HCT116 (cell line): ENCODE results near the gene NDUFS6. TPM values are rescaled to one million over a fixed set of nuclear protein-coding genes. Genes with fewer than 3 reads are reported as not detected.

Experiments
- ATAC-seq: fragments of 200-7000 bp; cut with Tn5 transposase; 2 replicates; pipeline ENCODE4 v1.9.1; 2020; ENCODE audit warnings: mild to moderate bottlenecking, moderate library complexity
- BruUV-seq: library from RNA; stranded (reverse); fragments of 400-500 nt; replicated peaks from 2 replicates; lab custom pipeline; 2021; lab: Mats Ljungman, UMichigan
- CTCF ChIA-PET: fragments of 300-600 bp; sonication (Branson Sonifier 250); formaldehyde crosslinking; loops from one replicate; lab custom pipeline; 2021; ENCODE audit warnings: antibody characterized with exemption; lab: Charles Lee
- POLR2A ChIA-PET: fragments of 300-600, 350-600 bp; sonication (Branson Sonifier 250); formaldehyde crosslinking; loops from one replicate; lab custom pipeline; 2021; ENCODE audit warnings: antibody characterized with exemption; lab: Charles Lee
- RAD21 ChIA-PET, 2 experiments: fragments of 300-600 bp; sonication (Branson Sonifier 250); formaldehyde crosslinking; loops; one replicate each; lab custom pipeline; 2023; ENCODE audit warnings: low total read pairs in 2 of 2; ENCODE audit not compliant: uncharacterized antibody in 2 of 2, unreplicated experiment in 2 of 2, low non-redundant PET in 1 of 2; lab: Charles Lee
- DNase-seq: peaks from one replicate; pipeline ENCODE4 v3.0.0-alpha.2; 2010; ENCODE audit warnings: low read depth, low spot score
- H2AFZ ChIP-seq: fragments of 200-600 bp; shearing (Covaris generic), sonication (generic); 2 replicates; pipeline ENCODE4 v1.6.1; 2017; ENCODE audit warnings: low read depth, mixed run types, mixed read lengths, antibody characterized with exemption, low read length; ENCODE audit not compliant: poor library complexity, severe bottlenecking
- H3K27ac ChIP-seq: 2 replicates; pipeline ENCODE4 v1.5.1; 2012; ENCODE audit warnings: low read depth, low read length
- H3K27me3 ChIP-seq: fragments of 200-600 bp; sonication (generic); 2 replicates; pipeline ENCODE4 v1.6.1; 2016; ENCODE audit warnings: mixed run types, low read length, mixed read lengths; ENCODE audit not compliant: insufficient read depth
- H3K36me3 ChIP-seq, 2 experiments: fragments of 200-500 bp in 1 of 2; fragments of 200-600 bp in 1 of 2; sonication (Bioruptor generic) in 1 of 2; sonication (generic) in 1 of 2; 2 replicates each; pipeline versions ENCODE4 v1.5.1 to v1.6.1; 2014 to 2016; ENCODE audit warnings: low read length in 2 of 2, inconsistent platforms in 1 of 2, mixed read lengths in 1 of 2, mixed run types in 1 of 2; ENCODE audit not compliant: insufficient read depth in 2 of 2, control insufficient read depth in 1 of 2
- H3K4me1 ChIP-seq, 2 experiments: fragments of 200-600 bp in 1 of 2; sonication (generic) in 1 of 2; 2 replicates each; pipeline versions ENCODE4 v1.5.1 to v1.6.1; 2012 to 2017; ENCODE audit warnings: low read length in 2 of 2, inconsistent platforms in 1 of 2, mild to moderate bottlenecking in 1 of 2, mixed read lengths in 1 of 2, mixed run types in 1 of 2, moderate library complexity in 1 of 2; ENCODE audit not compliant: insufficient read depth in 2 of 2, control insufficient read depth in 1 of 2
- H3K4me2 ChIP-seq: fragments of 200-600 bp; sonication (generic); 2 replicates; pipeline ENCODE4 v1.6.1; 2017; ENCODE audit warnings: mixed run types, low read length, mixed read lengths
- H3K4me3 ChIP-seq, 2 experiments: fragments of 200-600 bp in 1 of 2; sonication (generic) in 1 of 2; replicated peaks in 1 of 2; 2 replicates each; pipeline ENCODE4 v1.5.1; 2011 to 2016; ENCODE audit warnings: low read length in 2 of 2, control low read depth in 1 of 2, low read depth in 1 of 2, mild to moderate bottlenecking in 1 of 2, mixed read lengths in 1 of 2, mixed run types in 1 of 2
- H3K79me2 ChIP-seq: fragments of 200-600 bp; sonication (generic); 2 replicates; pipeline ENCODE4 v1.6.1; 2017; ENCODE audit warnings: mild to moderate bottlenecking, mixed run types, low read length, moderate library complexity, mixed read lengths; ENCODE audit not compliant: insufficient read depth
- H3K9ac ChIP-seq: fragments of 200-600 bp; sonication (generic); 2 replicates; pipeline ENCODE4 v1.6.1; 2016; ENCODE audit warnings: low read length, mixed read lengths
- H3K9me2 ChIP-seq: fragments of 200-600 bp; sonication (generic), shearing (Covaris generic); 2 replicates; pipeline ENCODE4 v1.6.1; 2017; ENCODE audit warnings: mixed run types, mild to moderate bottlenecking, moderate library complexity; ENCODE audit not compliant: insufficient read depth
- H3K9me3 ChIP-seq, 2 experiments: fragments of 200-500 bp in 1 of 2; fragments of 200-600 bp in 1 of 2; sonication (Bioruptor generic) in 1 of 2; sonication (generic) in 1 of 2; 2 replicates each; pipeline ENCODE4 v1.6.1; 2014 to 2017; ENCODE audit warnings: low read length in 2 of 2, mixed read lengths in 2 of 2, inconsistent platforms in 1 of 2, low read depth in 1 of 2, mild to moderate bottlenecking in 1 of 2, mixed run types in 1 of 2, moderate library complexity in 1 of 2; ENCODE audit not compliant: control insufficient read depth in 1 of 2, insufficient read depth in 1 of 2
- H4K20me1 ChIP-seq: fragments of 200-600 bp; sonication (generic), shearing (Covaris generic); 2 replicates; pipeline ENCODE4 v1.6.1; 2017; ENCODE audit warnings: mixed run types, mild to moderate bottlenecking, moderate library complexity; ENCODE audit not compliant: insufficient read depth
- CBX3 ChIP-seq: IDR thresholded peaks from 2 replicates; pipeline ENCODE4 v1.6.1; 2012; ENCODE audit warnings: low read depth
- CEBPB ChIP-seq: IDR thresholded peaks from 2 replicates; pipeline ENCODE4 v1.6.1; 2012; ENCODE audit warnings: low read depth
- EZH2 ChIP-seq: fragments of 200-600 bp; sonication (generic); IDR thresholded peaks from 2 replicates; pipeline ENCODE4 v1.6.1; 2017; ENCODE audit warnings: antibody characterized with exemption, mixed run types
- EZH2phosphoT487 ChIP-seq: fragments of 200-600 bp; IDR thresholded peaks from 2 replicates; pipeline ENCODE4 v1.6.1; 2018; ENCODE audit warnings: antibody characterized with exemption, borderline replicate concordance
- SP1 ChIP-seq: IDR thresholded peaks from 2 replicates; pipeline ENCODE4 v1.6.1; 2012; ENCODE audit warnings: low read depth
- SRF ChIP-seq: IDR thresholded peaks from 2 replicates; pipeline ENCODE4 v1.6.1; 2012; ENCODE audit warnings: low read depth
- YY1 ChIP-seq: IDR thresholded peaks from 2 replicates; pipeline ENCODE4 v1.6.1; 2011; ENCODE audit warnings: low read length, low read depth, moderate library complexity, mild to moderate bottlenecking; ENCODE audit not compliant: insufficient replicate concordance; ENCODE audit errors: extremely low read depth
- intact Hi-C: fragments of 100-400 bp; cut with micrococcal nuclease; formaldehyde crosslinking; loops from 2 replicates; pipeline ENCODE4 v1.10.0; 2022
- total RNA-seq: library from RNA; stranded (reverse); gene quantifications from one replicate; pipeline ENCODE4 v1.2.1, GENCODE V29; 2021; ENCODE audit not compliant: unreplicated experiment
- TF ChIP-seq, protein P1 (sequence below): IDR thresholded peaks from 2 replicates; pipeline ENCODE4 v1.6.1; 2011; ENCODE audit warnings: mild to moderate bottlenecking, low read length, moderate library complexity; ENCODE audit not compliant: insufficient replicate concordance; ENCODE audit errors: extremely low read depth
- TF ChIP-seq, protein P2 (sequence below): IDR thresholded peaks from 2 replicates; pipeline ENCODE4 v1.6.1; 2012; ENCODE audit warnings: low read depth

Gene NDUFS6
- total RNA-seq, 1 experiment from 2014 or later, result 43.8 TPM

DNA sequence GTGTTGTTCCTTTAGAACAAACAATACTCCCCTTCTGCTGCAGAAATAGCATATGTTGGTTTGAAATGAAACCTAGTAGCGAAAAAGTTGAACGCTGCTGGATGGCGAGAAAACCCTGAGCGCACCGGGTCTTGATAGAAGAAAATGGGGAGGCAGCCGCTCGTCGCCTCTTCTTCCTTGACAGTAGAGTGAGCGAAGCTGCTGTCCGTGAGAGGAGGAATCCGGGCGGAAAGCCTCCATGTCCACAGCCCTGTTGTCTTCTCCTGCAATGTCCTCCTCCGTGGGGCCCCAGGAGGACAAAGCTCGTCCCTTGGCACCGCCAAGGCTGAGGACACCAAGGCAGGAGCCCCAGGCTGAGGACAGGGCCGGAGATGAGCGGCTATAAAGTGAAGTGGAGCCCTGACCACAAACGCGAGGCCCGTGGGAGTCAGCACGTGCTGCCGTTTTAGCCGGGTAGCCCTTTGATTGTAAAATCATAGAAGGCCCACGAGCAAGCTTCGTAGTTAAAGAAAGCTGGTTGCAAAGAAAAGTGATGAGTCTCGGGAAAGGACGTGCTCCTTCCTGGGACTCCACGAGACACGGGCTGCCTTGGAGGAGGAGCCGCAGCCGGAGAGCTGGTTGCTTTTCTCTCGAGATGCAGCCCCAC lies 37.1 kb upstream of the NDUFS6 start:
- Histone ChIP-seq H3K9me3 (no peaks in the 10 kb centered on the region), H3K4me1 (no peaks in the 10 kb centered on the region), H3K4me3 (no peak overlapping the region), H3K9ac (no peak overlapping the region), H3K36me3 (no peaks in the 10 kb centered on the region), H2AFZ (no peak overlapping the region), H3K79me2 (no peaks in the 10 kb centered on the region), H3K27ac (no peak overlapping the region), H4K20me1 (no peaks in the 10 kb centered on the region), H3K9me2 (no peaks in the 10 kb centered on the region), H3K27me3 (no peaks in the 10 kb centered on the region), H3K4me2 (no peak overlapping the region)
- POLR2A ChIA-PET, result no interaction called here
- TF ChIP-seq, protein P1, sequence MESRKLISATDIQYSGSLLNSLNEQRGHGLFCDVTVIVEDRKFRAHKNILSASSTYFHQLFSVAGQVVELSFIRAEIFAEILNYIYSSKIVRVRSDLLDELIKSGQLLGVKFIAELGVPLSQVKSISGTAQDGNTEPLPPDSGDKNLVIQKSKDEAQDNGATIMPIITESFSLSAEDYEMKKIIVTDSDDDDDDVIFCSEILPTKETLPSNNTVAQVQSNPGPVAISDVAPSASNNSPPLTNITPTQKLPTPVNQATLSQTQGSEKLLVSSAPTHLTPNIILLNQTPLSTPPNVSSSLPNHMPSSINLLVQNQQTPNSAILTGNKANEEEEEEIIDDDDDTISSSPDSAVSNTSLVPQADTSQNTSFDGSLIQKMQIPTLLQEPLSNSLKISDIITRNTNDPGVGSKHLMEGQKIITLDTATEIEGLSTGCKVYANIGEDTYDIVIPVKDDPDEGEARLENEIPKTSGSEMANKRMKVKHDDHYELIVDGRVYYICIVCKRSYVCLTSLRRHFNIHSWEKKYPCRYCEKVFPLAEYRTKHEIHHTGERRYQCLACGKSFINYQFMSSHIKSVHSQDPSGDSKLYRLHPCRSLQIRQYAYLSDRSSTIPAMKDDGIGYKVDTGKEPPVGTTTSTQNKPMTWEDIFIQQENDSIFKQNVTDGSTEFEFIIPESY, result no peak
- no peak for TF ChIP-seq CEBPB
- TF ChIP-seq SRF, result no peak
- TF ChIP-seq EZH2phosphoT487, result no peak
- TF ChIP-seq, protein P2, sequence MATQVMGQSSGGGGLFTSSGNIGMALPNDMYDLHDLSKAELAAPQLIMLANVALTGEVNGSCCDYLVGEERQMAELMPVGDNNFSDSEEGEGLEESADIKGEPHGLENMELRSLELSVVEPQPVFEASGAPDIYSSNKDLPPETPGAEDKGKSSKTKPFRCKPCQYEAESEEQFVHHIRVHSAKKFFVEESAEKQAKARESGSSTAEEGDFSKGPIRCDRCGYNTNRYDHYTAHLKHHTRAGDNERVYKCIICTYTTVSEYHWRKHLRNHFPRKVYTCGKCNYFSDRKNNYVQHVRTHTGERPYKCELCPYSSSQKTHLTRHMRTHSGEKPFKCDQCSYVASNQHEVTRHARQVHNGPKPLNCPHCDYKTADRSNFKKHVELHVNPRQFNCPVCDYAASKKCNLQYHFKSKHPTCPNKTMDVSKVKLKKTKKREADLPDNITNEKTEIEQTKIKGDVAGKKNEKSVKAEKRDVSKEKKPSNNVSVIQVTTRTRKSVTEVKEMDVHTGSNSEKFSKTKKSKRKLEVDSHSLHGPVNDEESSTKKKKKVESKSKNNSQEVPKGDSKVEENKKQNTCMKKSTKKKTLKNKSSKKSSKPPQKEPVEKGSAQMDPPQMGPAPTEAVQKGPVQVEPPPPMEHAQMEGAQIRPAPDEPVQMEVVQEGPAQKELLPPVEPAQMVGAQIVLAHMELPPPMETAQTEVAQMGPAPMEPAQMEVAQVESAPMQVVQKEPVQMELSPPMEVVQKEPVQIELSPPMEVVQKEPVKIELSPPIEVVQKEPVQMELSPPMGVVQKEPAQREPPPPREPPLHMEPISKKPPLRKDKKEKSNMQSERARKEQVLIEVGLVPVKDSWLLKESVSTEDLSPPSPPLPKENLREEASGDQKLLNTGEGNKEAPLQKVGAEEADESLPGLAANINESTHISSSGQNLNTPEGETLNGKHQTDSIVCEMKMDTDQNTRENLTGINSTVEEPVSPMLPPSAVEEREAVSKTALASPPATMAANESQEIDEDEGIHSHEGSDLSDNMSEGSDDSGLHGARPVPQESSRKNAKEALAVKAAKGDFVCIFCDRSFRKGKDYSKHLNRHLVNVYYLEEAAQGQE, result no peak
- no peak for TF ChIP-seq EZH2
- TF ChIP-seq YY1, result no peak
- TF ChIP-seq SP1, result no peak
- TF ChIP-seq CBX3, result no peak
- CTCF ChIA-PET, result interaction anchor here (0.8 to 1.8 kb wide), 10 partner anchors 9 to 402 kb away, joined by 3 to 9 read pairs (median 5); no protein-coding TSS in a partner anchor
- no TSS peak for BruUV-seq
- ATAC-seq (no peak), DNase-seq (no peak)
- RAD21 ChIA-PET, result interaction anchor here in 1 of 2 experiments (0.6 kb wide), 1 partner anchor 119 kb away, joined by 3 read pairs; no protein-coding TSS in a partner anchor
- intact Hi-C loops, result loop anchor here (1.0 to 2.0 kb wide), 3 partner anchors 253 to 387 kb away; no protein-coding TSS in a partner anchor
